ENCODE data around the gene PLEKHM3.

- no peak for TF ChIP-seq SPI1 (IDR thresholded peaks at IDR 0.05; ENCODE audit: low read depth, low read length)
- TF ChIP-seq POLR2A (IDR thresholded peaks at IDR 0.05; ENCODE audit: low read depth, low read length), result no peak
- TF ChIP-seq TAF1 (IDR thresholded peaks at IDR 0.05; ENCODE audit: low read depth, low read length), result no peak
These were observed 246.9 kb downstream of the PLEKHM3 start for GRCh38 chr2:207778298-207778882.

Measured in GM12891 (cell line).